ENCODE data around the gene HRH1. TPM values are rescaled to one million over a fixed set of nuclear protein-coding genes. Genes with fewer than 3 reads are reported as not detected.
A peak's percentile ranks its signal among the peaks of the same experiment; 100 is the strongest.
"Not testable (repeated sequence)": the region's sequence is repeated elsewhere in the genome, so short reads cannot be mapped to it uniquely, and the experiment has no call there.

The HRH1 gene
- under 1 TPM; 0.07 to 0.10 TPM for total RNA-seq

- Mint-ChIP-seq H3K27me3 (ENCODE audit: low read depth) (peaks cover 50% of the 10 kb centered on the region), H3K4me3 (peak within 1 kb of the TSS; percentile 10), H3K4me1 (ENCODE audit: low read depth) (peaks cover 8% of the 10 kb centered on the region), H3K9me3 (no peaks in the 10 kb centered on the region), H3K27ac (no peak within 1 kb of the TSS), H3K36me3 (ENCODE audit: low read depth) (no peaks in the 10 kb centered on the region)
- CTCF ChIA-PET, result interaction anchor here (0.9 kb wide), 1 partner anchor 94 kb away, joined by 4 read pairs; no protein-coding TSS in a partner anchor
- no peak for DNase-seq
- intact Hi-C loops (cut with micrococcal nuclease), result loop anchor here (2.0 to 10.0 kb wide), 2 partner anchors 181 to 501 kb away; no protein-coding TSS in a partner anchor
These were observed at the start of gene HRH1 for GRCh38 chr3:11154036-11154952. TSS of gene HRH1 (plus strand) at chr3:11154493. CDS start at chr3:11259038, 104,545 bp downstream.

GRCh38 chr3:11113316-11113715, 41.0 kb upstream of the HRH1 start:
- H3K4me3 Mint-ChIP-seq; CTCF ChIA-PET; intact Hi-C loops (cut with micrococcal nuclease); H3K36me3 Mint-ChIP-seq (ENCODE audit: low read depth); H3K9me3 Mint-ChIP-seq; DNase-seq; H3K4me1 Mint-ChIP-seq (ENCODE audit: low read depth); H3K27ac Mint-ChIP-seq: not testable (repeated sequence)
- H3K27me3 Mint-ChIP-seq (ENCODE audit: low read depth), result peaks cover 33% of the 10 kb centered on the region

GRCh38 chr3:11115548-11115947, 38.7 kb upstream of the HRH1 start:
- Mint-ChIP-seq H3K4me3 (no peak overlapping the region), H3K36me3 (ENCODE audit: low read depth) (peaks cover 1% of the 10 kb centered on the region), H3K27me3 (ENCODE audit: low read depth) (peaks cover 29% of the 10 kb centered on the region), H3K27ac (no peak overlapping the region), H3K4me1 (ENCODE audit: low read depth) (no peaks in the 10 kb centered on the region), H3K9me3 (peaks cover 2% of the 10 kb centered on the region)
- CTCF ChIA-PET, result no interaction called here
- intact Hi-C loops (cut with micrococcal nuclease), result no loop called here
- no peak for DNase-seq

- intact Hi-C loops (cut with micrococcal nuclease), result no loop called here
- H3K4me1 Mint-ChIP-seq (ENCODE audit: low read depth), result no peaks in the 10 kb centered on the region
- H3K9me3 Mint-ChIP-seq, result peaks cover 2% of the 10 kb centered on the region
- no peak overlapping the region for H3K4me3 Mint-ChIP-seq
- H3K27me3 Mint-ChIP-seq (ENCODE audit: low read depth), result peaks cover 27% of the 10 kb centered on the region
- no peak overlapping the region for H3K27ac Mint-ChIP-seq
- no peak for DNase-seq
- H3K36me3 Mint-ChIP-seq (ENCODE audit: low read depth), result peaks cover 1% of the 10 kb centered on the region
- CTCF ChIA-PET, result no interaction called here
These were observed 37.8 kb upstream of the HRH1 start for GRCh38 chr3:11116336-11117059.

GRCh38 chr3:11117591-11117990, 36.7 kb upstream of the HRH1 start:
- peaks cover 29% of the 10 kb centered on the region for H3K27me3 Mint-ChIP-seq (ENCODE audit: low read depth)
- intact Hi-C loops (cut with micrococcal nuclease), result no loop called here
- no peak overlapping the region for H3K27ac Mint-ChIP-seq
- H3K36me3 Mint-ChIP-seq (ENCODE audit: low read depth), result peaks cover 1% of the 10 kb centered on the region
- H3K4me3 Mint-ChIP-seq, result no peak overlapping the region
- CTCF ChIA-PET, result no interaction called here
- H3K4me1 Mint-ChIP-seq (ENCODE audit: low read depth), result no peaks in the 10 kb centered on the region
- DNase-seq, result no peak
- peaks cover 2% of the 10 kb centered on the region for H3K9me3 Mint-ChIP-seq

GRCh38 chr3:11118181-11118682, 36.1 kb upstream of the HRH1 start:
- Mint-ChIP-seq H3K4me1 (ENCODE audit: low read depth) (no peaks in the 10 kb centered on the region), H3K9me3 (peaks cover 2% of the 10 kb centered on the region), H3K27me3 (ENCODE audit: low read depth) (peaks cover 25% of the 10 kb centered on the region), H3K27ac (no peak overlapping the region), H3K4me3 (no peak overlapping the region), H3K36me3 (ENCODE audit: low read depth) (peaks cover 1% of the 10 kb centered on the region)
- intact Hi-C loops (cut with micrococcal nuclease), result no loop called here
- CTCF ChIA-PET, result no interaction called here
- no peak for DNase-seq

- no peak overlapping the region for H3K27ac Mint-ChIP-seq
- H3K27me3 Mint-ChIP-seq (ENCODE audit: low read depth), result peaks cover 23% of the 10 kb centered on the region
- H3K4me1 Mint-ChIP-seq (ENCODE audit: low read depth), result no peaks in the 10 kb centered on the region
- intact Hi-C loops (cut with micrococcal nuclease), result no loop called here
- CTCF ChIA-PET, result no interaction called here
- DNase-seq, result no peak
- no peak overlapping the region for H3K4me3 Mint-ChIP-seq
- no peaks in the 10 kb centered on the region for H3K36me3 Mint-ChIP-seq (ENCODE audit: low read depth)
- H3K9me3 Mint-ChIP-seq, result no peaks in the 10 kb centered on the region
These were observed 34.0 kb upstream of the HRH1 start for GRCh38 chr3:11120091-11120805.

- Mint-ChIP-seq H3K4me1 (ENCODE audit: low read depth) (no peaks in the 10 kb centered on the region), H3K27ac (no peak overlapping the region), H3K4me3 (no peak overlapping the region), H3K27me3 (ENCODE audit: low read depth) (peaks cover 6% of the 10 kb centered on the region), H3K36me3 (ENCODE audit: low read depth) (no peaks in the 10 kb centered on the region), H3K9me3 (no peaks in the 10 kb centered on the region)
- CTCF ChIA-PET, result no interaction called here
- intact Hi-C loops (cut with micrococcal nuclease), result no loop called here
- DNase-seq, result no peak
These were observed 27.6 kb upstream of the HRH1 start for GRCh38 chr3:11126653-11127052.

GRCh38 chr3:11128682-11129632, 25.3 kb upstream of the HRH1 start:
- Mint-ChIP-seq H3K4me1 (ENCODE audit: low read depth) (no peaks in the 10 kb centered on the region), H3K36me3 (ENCODE audit: low read depth) (no peaks in the 10 kb centered on the region), H3K4me3 (no peak overlapping the region), H3K9me3 (no peaks in the 10 kb centered on the region), H3K27ac (no peak overlapping the region), H3K27me3 (ENCODE audit: low read depth) (peaks cover 4% of the 10 kb centered on the region)
- DNase-seq, result no peak
- CTCF ChIA-PET, result no interaction called here
- intact Hi-C loops (cut with micrococcal nuclease), result no loop called here

- CTCF ChIA-PET, result no interaction called here
- H3K4me3 Mint-ChIP-seq, result no peak overlapping the region
These were observed 23.9 kb upstream of the HRH1 start for GRCh38 chr3:11130385-11130784.

GRCh38 chr3:11131371-11131770, 22.9 kb upstream of the HRH1 start:
- CTCF ChIA-PET, result no interaction called here
- intact Hi-C loops (cut with micrococcal nuclease), result no loop called here

More at GRCh38 chr3:11130385-11130784, 23.9 kb upstream of the HRH1 start:
- H3K4me1 Mint-ChIP-seq (ENCODE audit: low read depth), result no peaks in the 10 kb centered on the region
- intact Hi-C loops (cut with micrococcal nuclease), result no loop called here
- H3K36me3 Mint-ChIP-seq (ENCODE audit: low read depth), result no peaks in the 10 kb centered on the region
- peaks cover 4% of the 10 kb centered on the region for H3K27me3 Mint-ChIP-seq (ENCODE audit: low read depth)
- DNase-seq, result no peak
- no peaks in the 10 kb centered on the region for H3K9me3 Mint-ChIP-seq
- H3K27ac Mint-ChIP-seq, result no peak overlapping the region

More at GRCh38 chr3:11131371-11131770, 22.9 kb upstream of the HRH1 start:
- no peak for DNase-seq
- Mint-ChIP-seq H3K9me3 (no peaks in the 10 kb centered on the region), H3K27me3 (ENCODE audit: low read depth) (no peaks in the 10 kb centered on the region), H3K36me3 (ENCODE audit: low read depth) (no peaks in the 10 kb centered on the region), H3K4me1 (ENCODE audit: low read depth) (no peaks in the 10 kb centered on the region), H3K27ac (no peak overlapping the region), H3K4me3 (no peak overlapping the region)
